Measurements from ENCODE around the gene FAM168B.

The FAM168B gene

GRCh38 chr2:131039535-131039907, 53.7 kb downstream of the FAM168B start:
- DNase-seq, result no peak

GRCh38 chr2:131039101-131039440, 54.2 kb downstream of the FAM168B start:
- no peak for DNase-seq

GRCh38 chr2:131038258-131039100, 54.8 kb downstream of the FAM168B start:
- DNase-seq, result no peak

- no peak for DNase-seq
These were observed 55.6 kb downstream of the FAM168B start for GRCh38 chr2:131037398-131038257.

GRCh38 chr2:131036696-131037397, 56.4 kb downstream of the FAM168B start:
- no peak for DNase-seq

- DNase-seq, result no peak
These were observed 57.0 kb downstream of the FAM168B start for GRCh38 chr2:131036269-131036668.

GRCh38 chr2:131035826-131036231, 57.4 kb downstream of the FAM168B start:
- DNase-seq, result no peak

GRCh38 chr2:131035112-131035825, 58.0 kb downstream of the FAM168B start:
- no peak for DNase-seq

GRCh38 chr2:131034122-131035051, 58.9 kb downstream of the FAM168B start:
- no peak for DNase-seq

- no peak for DNase-seq
These were observed 59.5 kb downstream of the FAM168B start for GRCh38 chr2:131033786-131034121.

- no peak for DNase-seq
These were observed 60.8 kb downstream of the FAM168B start for GRCh38 chr2:131032393-131032836.

GRCh38 chr2:131031875-131032274, 61.4 kb downstream of the FAM168B start:
- DNase-seq, result no peak

- no peak for DNase-seq
These were observed 61.8 kb downstream of the FAM168B start for GRCh38 chr2:131031431-131031841.

GRCh38 chr2:131030478-131030971, 62.7 kb downstream of the FAM168B start:
- DNase-seq, result no peak

- no peak for DNase-seq
These were observed 63.4 kb downstream of the FAM168B start for GRCh38 chr2:131029812-131030211.

- no peak for DNase-seq
These were observed 65.4 kb downstream of the FAM168B start for GRCh38 chr2:131027566-131028528.

- no peak for DNase-seq
These were observed 66.3 kb downstream of the FAM168B start for GRCh38 chr2:131026919-131027318.

GRCh38 chr2:131023758-131024157, 69.5 kb downstream of the FAM168B start:
- DNase-seq, result no peak

- DNase-seq, result no peak
These were observed 70.5 kb downstream of the FAM168B start for GRCh38 chr2:131022731-131023130.

Measured in DMS 273 treated with DMSO at 0.1 percent for 48 hours (cell line).